ENCODE data around the gene RABGAP1L.
"Not testable (repeated sequence)": the region's sequence is repeated elsewhere in the genome, so short reads cannot be mapped to it uniquely, and the experiment has no call there.

RABGAP1L gene

DNA sequence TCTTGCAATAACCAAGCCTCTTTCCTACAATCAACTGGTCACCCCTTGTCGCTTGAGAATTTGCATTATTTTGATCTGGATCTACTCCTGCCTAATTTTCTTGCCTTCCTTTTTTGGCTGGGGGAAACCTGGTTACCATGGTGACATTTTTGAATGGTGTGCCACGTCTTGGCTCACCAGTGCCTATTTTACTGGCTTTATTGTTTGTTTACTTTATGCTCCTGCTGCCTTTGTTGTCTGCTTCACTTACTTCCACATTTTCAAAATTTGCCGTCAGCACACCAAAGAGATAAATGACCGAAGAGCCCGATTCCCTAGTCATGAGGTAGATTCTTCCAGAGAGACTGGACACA is 289.2 kb downstream of the RABGAP1L start:
- no peak for DNase-seq (ENCODE audit: low read depth)

DNA sequence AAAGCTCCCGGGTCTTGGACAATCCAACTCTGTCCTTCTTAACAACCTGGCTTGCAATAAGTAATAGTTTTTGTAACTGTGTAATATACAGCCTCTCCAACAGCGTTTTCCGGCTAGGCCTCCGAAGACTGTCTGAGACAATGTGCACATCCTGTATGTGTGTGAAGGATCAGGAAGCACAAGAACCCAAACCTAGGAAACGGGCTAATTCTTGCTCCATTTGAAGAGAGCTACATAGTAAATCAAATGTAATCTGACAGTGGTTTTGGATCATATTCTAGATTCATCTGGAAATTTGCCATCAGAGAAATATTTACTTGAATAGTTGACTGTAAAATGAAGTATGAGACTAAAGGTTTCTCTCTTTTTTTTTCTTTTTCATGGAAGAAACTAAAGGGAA is 289.7 kb downstream of the RABGAP1L start:
- DNase-seq (ENCODE audit: low read depth) = no peak

GRCh38 chr1:174451408-174451807 is 292.1 kb downstream of the RABGAP1L start:
- DNase-seq (ENCODE audit: low read depth) = no peak

GRCh38 chr1:174465855-174466254 is 306.5 kb downstream of the RABGAP1L start:
- DNase-seq (ENCODE audit: low read depth) = no peak

DNA sequence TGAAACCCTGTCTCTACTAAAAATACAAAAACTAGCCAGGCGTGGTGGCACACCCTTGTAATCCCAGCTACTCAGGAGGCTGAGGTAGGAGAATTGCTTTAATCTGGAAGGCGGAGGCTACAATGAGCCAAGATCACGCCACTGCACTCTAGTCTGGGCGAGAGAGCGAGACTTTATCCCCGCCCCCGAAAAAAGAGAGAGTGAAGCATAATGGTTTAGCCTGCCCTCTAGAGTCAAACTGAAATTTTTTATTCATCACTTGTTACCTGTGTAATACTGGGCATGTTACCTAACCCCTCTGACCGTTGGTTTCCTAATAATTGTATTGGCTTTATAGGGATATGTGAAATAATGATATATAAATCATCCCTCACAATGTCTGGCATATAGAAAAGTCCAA is 307.3 kb downstream of the RABGAP1L start:
- no peak for DNase-seq (ENCODE audit: low read depth)

- DNase-seq (ENCODE audit: low read depth) = no peak
Observed at GRCh38 chr1:174469052-174469451, 309.7 kb downstream of the RABGAP1L start.

DNA sequence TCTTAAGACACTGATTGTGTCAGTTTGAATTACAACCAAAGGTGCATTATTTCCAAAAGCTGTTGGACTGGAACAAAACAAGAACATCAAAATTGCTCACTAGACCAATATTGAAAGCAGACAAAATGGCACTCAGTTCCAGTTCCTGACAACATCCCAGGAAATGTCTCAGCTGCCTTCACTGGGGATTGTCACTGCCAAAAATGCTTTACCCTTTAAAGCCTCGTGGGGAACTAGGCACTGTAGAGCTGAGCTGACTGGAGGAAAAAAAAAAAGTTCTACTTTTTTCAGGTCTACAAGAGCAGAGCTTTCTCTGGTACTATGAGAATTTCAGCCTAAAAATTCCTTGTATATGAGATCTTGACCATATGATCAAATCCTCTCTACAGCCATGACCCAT is 310.4 kb downstream of the RABGAP1L start:
- DNase-seq (ENCODE audit: low read depth) = no peak

- no peak for DNase-seq (ENCODE audit: low read depth)
Observed at GRCh38 chr1:174479281-174479680, 320.0 kb downstream of the RABGAP1L start.

DNA sequence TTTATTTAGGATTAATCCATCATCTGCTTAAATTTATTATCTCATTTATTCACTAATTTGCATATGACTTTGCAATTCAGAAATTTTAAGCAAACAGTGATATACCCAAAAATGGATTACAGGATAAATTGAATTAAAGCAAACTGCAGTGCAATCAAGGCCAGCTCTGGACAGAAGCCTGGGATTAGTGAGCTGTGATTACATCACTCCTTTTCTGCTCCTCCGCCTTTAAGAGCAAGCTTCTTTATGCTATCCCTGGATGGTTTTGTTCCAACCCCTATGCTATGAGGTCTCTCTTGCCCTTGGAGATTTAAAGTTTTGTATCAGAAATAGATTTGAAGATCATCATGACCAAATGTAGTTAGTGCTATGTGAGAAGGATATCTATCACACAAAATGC is 321.0 kb downstream of the RABGAP1L start:
- DNase-seq (ENCODE audit: low read depth) = no peak

GRCh38 chr1:174491606-174492005 is 332.3 kb downstream of the RABGAP1L start:
- DNase-seq (ENCODE audit: low read depth) = no peak

DNA sequence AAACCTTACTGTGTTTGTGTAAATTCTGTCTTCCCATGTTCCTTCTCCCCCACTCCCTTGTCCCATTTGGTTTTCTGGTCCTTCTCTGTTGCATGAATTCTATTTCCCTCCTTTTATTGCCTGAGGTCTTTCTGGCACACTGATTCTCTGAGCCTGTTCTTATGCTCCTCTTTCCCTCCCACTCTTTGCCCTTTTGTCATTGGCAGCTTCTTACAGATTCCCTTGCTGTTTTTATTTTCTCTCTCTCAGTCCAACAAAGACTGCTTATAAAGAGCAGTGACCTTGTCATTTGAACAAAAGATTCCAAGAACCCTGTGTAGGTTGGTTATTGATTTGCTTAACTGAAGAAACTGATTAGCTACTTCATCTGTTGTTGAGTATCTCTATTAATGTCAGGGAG is 338.2 kb downstream of the RABGAP1L start:
- DNase-seq (ENCODE audit: low read depth) = no peak

- DNase-seq (ENCODE audit: low read depth) = not testable (repeated sequence)
Observed at GRCh38 chr1:174516755-174517154, 357.4 kb downstream of the RABGAP1L start.

- no peak for DNase-seq (ENCODE audit: low read depth)
Observed at GRCh38 chr1:174519844-174520243, 360.5 kb downstream of the RABGAP1L start.

- DNase-seq (ENCODE audit: low read depth) = no peak
Observed at GRCh38 chr1:174531751-174532150, 372.4 kb downstream of the RABGAP1L start.

GRCh38 chr1:174534789-174535188 is 375.5 kb downstream of the RABGAP1L start:
- DNase-seq (ENCODE audit: low read depth) = no peak

- DNase-seq (ENCODE audit: low read depth) = no peak
Observed at GRCh38 chr1:174535207-174535606, 375.9 kb downstream of the RABGAP1L start.

- DNase-seq (ENCODE audit: low read depth) = not testable (repeated sequence)
Observed at GRCh38 chr1:174543421-174543820, 384.1 kb downstream of the RABGAP1L start.

- DNase-seq (ENCODE audit: low read depth) = no peak
Observed at GRCh38 chr1:174550296-174550695, 391.0 kb downstream of the RABGAP1L start.

GRCh38 chr1:174556392-174556791 is 397.1 kb downstream of the RABGAP1L start:
- no peak for DNase-seq (ENCODE audit: low read depth)

- no peak for DNase-seq (ENCODE audit: low read depth)
Observed at GRCh38 chr1:174568551-174568950, 409.2 kb downstream of the RABGAP1L start.

DNA sequence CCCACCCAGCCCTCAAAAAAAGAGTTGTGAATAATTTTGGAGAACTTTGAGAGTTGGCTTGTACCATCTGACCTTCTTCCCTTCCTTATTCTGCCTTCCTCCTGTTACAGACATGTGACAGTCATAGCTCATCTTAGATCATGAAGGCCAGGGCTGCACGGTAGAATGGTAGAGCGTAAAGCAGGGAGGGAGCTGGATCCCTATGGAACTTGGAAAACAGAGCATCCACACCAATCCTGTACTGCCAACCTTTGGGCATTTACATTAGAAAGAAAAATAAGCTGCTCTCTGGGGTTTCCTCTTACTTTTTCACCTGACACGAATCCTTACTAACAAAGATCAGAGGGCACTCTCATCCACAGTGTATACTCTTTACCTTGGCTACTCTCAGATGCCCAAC is 409.9 kb downstream of the RABGAP1L start:
- no peak for DNase-seq (ENCODE audit: low read depth)

DNA sequence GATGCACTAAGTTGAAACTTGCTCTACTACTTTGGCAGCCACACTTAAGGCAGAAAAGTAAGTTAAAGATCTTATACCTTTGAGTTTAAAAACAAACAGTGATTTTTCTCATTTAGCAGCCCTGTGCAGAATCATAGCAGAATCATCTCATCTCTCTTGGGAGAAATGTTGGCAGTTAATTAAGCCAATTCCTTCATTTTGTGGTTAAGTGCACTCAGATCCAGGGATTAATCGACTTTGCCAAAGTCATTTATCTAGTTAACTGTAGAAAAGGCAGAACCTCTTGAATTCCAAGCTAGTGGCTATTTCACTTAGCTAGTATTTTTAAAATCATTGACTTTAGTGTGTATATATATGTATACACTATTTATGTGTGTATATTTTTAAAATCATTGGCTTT is 413.5 kb downstream of the RABGAP1L start:
- DNase-seq (ENCODE audit: low read depth) = no peak

- DNase-seq (ENCODE audit: low read depth) = not testable (repeated sequence)
Observed at GRCh38 chr1:174576120-174576519, 416.8 kb downstream of the RABGAP1L start.

DNA sequence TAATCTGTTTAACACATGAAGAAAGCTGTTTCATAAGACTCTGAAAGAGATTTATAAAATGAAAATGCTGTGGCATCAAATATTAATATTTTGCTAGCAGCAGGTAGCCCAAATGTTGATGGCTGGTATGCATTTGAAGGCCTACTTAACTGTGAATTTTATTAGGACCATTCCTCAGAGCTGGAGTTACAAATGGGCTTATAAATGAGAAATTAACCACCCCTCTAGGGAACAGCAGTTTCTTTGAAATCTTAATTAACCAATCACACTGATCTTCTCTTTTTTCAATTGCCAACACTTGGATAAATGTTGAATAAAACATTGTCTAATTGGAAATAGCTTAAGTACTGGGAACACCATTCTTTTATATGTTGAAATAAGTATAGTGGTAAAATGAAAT is 418.4 kb downstream of the RABGAP1L start:
- no peak for DNase-seq (ENCODE audit: low read depth)

DNA sequence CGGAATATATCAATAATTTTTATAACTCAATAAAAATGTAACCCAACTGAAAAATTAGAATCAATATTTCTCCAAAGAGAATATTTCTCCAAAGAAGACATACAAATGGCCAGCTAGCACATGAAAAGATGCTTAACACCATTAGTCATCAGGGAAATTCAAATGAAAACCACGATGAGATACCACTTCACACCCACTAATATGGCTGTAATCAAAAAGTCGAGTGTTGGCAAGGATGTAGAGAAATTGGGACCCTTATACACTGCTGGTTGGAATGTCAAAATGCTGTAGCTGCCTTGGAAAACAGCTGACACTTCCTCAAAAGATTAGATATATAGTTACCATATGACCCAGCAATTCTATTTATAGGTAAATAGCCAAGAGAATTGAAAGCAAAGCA is 421.5 kb downstream of the RABGAP1L start:
- no peak for DNase-seq (ENCODE audit: low read depth)

Data from stimulated activated CD4-positive, alpha-beta T cell treated with anti-CD3 and anti-CD28 coated beads, Interleukin-2, amount 100 ng/mL, for 4 hours (primary cell).